HG02642 (cell line): ENCODE data around the gene TLE4.
"Not testable (repeated sequence)": the region's sequence is repeated elsewhere in the genome, so short reads cannot be mapped to it uniquely, and the experiment has no call there.

Source experiments
- ATAC-seq: cut with Tn5 transposase; IDR thresholded peaks from one replicate; pipeline ENCODE4 v1.9.1; 2021; ENCODE audit warnings: mild to moderate bottlenecking; ENCODE audit not compliant: unreplicated experiment, poor library complexity

Gene TLE4

DNA sequence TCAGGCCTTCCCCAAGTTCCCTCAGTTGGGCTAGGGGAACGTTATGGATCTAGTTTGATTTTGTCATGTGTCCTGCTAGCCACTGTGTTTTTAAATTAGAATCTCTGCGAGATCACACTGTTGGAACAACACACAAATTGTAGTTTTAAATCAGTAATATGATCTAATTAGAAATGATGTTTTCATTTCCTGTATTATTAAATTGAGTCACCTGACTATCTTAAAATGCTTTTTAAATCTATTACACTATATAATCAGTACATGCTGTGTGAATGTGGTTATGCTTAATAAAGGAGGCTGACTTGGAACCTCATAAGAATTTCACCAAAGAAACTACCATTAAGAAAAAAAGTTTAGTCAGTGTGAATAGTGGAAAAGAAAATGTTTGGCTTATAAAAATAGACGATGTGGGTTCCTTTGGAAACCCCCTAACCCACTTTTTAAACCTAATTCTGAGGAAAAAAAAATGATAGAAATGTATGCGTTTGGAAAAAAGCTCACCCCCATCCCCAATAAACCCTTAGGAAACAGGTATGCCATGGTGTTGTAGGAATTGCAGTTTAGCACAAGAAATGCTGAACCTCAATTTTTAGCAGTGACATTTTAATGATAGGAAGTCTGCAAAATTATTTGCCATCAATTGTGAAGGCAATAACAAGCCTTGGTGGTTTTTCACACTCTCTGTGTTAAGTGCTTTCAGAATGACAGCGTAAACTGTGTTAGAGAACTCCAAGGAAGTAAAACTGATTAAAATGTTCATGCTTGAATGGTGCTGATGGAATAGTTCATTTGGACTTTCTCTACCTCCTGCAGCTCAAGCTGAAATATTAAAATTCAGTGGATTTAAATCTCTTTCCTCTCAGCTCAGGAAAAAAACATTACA lies 59.0 kb downstream of the TLE4 start:
- ATAC-seq, result peak; percentile 73

DNA sequence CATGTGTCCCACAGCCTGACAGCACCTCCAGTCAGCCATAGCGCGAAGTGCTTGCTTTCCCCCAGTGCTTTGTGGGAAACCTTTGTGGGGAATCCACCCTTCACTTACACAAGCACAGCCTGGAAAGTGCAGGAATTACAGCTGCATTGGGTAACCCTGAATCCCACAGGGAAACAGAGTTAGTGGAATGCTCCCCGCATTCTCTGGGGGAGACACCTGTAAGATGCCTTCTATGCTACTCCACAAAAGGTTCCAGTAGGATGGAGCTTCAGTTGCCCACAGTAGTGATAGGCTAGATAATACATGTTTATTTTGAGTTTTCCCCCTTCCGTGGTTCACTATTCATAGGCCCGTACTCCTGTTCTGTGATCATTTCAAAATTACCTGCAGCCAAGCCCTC lies 60.3 kb downstream of the TLE4 start:
- no peak for ATAC-seq

- ATAC-seq, result no peak
These were observed 60.9 kb downstream of the TLE4 start for GRCh38 chr9:79632705-79633104.

- ATAC-seq, result no peak
These were observed 61.8 kb downstream of the TLE4 start for GRCh38 chr9:79633558-79633957.

DNA sequence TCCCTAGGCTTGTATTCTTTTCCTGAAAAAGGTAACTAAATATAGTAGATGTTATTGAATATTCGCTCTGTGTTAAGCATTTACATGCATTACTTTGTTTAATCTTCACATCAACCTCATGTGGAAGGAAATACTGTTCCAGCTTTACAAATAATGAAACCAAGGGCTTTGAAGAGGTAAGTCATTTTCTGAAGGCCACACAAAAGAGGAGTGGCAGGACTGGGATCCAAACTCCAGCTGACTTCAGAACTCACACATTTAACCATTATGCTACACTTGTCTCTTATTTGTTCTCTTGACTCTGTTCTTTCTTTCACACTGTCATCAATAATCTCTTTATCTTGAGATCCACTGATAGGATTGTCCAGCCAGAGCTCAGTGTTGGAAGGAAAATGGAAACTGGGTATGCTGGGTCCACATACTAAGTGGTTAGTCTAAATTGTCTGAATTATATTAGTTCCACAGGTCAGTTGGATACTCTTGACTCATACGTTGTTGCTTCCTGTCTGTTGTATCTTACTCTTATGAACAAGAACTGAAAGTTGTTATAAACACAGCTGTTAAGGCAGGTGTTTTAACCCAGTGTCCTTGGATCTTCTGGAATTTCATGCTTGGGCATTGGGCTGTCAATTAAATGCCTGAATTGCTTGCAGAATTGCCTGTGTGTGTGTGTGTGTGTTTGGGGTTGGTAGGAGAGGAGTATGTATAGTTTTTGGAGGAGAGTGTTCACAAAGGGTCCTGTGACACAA lies 65.6 kb downstream of the TLE4 start:
- ATAC-seq, result no peak

- ATAC-seq, result no peak
These were observed 67.0 kb downstream of the TLE4 start for GRCh38 chr9:79638806-79639205.

DNA sequence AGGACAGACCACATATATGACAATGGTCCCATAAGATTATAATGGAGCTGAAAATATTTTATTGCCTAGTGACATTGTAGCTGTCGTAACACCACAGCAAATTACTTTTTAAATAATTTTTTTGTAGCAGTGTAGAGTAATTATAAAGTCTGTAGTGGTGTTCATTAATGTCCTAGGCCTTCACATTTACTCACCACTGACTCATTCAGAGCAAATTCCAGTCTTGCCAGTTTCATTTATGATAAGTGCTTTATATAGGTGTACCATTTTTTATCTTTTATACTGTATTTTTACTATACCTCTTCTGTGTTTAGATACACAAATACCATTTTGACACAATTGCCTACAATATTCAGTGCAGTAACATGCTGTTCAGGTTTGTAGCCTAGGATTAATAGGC lies 67.6 kb downstream of the TLE4 start:
- no peak for ATAC-seq

- not testable (repeated sequence) for ATAC-seq
These were observed 68.3 kb downstream of the TLE4 start for GRCh38 chr9:79640067-79640466.

- ATAC-seq, result no peak
These were observed 69.3 kb downstream of the TLE4 start for GRCh38 chr9:79641070-79641469.

- no peak for ATAC-seq
These were observed 70.9 kb downstream of the TLE4 start for GRCh38 chr9:79642671-79643070.

DNA sequence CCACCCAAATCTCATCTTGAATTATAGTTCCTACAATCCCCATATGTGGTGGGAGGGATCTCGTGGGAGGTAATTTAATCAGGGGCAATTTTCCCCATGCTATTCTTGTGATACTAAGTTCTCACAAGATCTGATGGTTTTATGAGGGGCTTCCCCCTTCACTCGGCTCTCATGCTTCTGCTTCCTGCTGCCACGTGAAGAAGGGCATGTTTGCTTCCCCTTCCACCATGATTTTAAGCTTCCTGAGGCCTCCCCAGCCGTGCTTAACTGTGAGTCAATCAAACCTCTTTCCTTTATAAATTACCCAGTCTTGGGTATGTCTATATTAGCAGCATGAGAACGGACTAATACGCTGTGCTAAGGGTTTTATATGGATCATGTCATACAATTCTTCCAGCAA lies 72.3 kb downstream of the TLE4 start:
- ATAC-seq, result no peak

DNA sequence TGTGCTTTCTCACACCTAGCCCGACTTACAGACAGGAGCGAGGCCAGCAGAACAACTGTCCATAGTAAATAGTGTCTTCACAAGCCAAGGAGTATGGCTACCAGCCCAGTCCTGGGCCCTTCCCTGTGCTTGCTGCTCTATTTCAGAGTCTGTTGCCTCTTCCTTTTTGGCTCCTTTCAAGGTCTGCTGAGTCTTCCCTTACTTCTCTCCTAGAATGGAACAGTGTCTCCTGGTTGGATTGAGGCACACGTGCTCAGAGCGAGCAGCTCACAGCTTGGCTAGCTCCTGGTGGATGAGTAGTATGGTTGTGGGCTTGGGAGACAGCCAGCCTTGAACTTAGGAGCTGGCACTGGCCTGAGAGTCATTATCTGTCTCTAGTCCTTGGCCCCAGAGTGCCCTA lies 72.8 kb downstream of the TLE4 start:
- ATAC-seq, result no peak

- ATAC-seq, result no peak
These were observed 73.3 kb downstream of the TLE4 start for GRCh38 chr9:79645110-79645509.

DNA sequence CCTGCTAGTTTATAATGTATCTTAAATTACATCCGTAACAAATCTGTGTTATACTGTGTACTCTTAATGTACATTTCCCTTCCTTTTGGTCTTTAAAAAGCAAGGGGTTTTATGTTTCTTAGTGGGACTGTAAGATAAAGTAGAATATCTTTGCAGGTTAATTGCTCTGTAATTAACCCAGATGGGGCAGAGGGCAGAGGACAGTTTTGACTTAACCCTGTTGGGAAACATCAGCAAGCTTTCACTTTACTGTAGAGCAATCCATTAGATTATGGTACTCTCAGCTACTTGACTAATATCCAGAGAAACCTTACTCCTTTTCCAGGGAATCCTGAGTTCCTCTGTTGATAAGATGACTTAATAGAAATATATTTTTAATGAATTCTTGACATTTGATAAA lies 74.3 kb downstream of the TLE4 start:
- no peak for ATAC-seq

DNA sequence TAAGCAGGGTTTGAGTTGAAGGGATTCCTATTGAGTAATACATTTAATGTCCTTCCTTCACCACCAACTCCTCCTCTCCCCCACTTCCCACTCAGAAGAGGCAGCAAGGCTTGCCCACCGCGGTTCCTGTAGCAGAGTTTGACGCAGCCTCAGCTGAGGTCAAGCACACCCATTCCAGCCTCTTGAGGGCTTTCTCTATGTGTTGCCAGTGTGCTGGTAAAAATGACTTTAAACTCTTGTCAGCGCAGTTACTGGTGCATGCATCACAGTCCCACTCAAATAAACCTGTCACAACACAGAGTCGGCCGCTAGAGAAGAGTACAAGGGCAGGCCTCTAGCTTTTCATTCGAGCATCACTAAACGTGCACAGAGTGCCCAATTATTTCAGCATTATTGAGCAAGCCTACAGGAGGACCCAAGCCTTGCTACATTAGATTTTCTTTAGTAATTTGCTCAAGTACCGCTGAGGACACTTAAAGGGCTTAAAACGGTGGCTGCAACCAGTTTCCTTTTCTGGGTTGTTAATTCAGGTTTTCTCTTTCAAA lies 79.6 kb downstream of the TLE4 start:
- no peak for ATAC-seq

GRCh38 chr9:79652598-79652997 lies 80.8 kb downstream of the TLE4 start:
- no peak for ATAC-seq

DNA sequence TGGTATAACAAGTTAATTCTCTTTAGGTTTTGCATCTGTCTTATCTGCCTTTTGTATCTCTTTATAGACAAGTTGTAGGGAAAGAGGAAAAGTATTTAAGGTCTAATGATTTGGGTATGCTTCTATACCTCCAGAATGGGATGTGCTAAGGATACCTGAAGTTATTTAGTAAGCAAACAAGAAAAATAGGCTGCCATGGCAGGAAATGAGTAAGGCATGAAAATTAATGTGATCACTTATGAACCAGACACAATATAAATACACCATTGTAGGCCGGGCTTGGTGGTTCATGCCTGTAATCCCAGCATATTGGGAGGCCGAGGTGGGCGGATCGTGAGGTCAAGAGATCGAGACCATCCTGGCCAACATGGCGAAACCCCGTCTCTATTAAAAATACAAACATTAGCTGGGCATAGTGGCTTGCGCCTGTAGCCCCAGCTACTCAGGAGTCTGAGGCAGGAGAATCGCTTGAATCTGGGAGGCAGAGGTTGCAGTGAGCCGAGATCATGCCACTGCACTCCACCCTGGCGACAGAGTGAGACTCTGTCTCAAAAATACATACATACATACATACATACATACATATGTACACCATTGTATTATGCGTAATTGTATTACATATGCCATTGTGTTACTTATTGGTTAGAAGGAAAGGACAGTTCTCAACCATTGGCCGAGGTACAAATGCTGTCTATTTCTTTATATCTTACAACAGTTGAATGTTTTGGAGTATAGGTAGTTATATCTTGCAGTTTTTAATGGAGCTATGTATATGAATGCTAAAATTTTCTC lies 83.0 kb downstream of the TLE4 start:
- ATAC-seq, result not testable (repeated sequence)

- no peak for ATAC-seq
These were observed 83.8 kb downstream of the TLE4 start for GRCh38 chr9:79655551-79655950.

DNA sequence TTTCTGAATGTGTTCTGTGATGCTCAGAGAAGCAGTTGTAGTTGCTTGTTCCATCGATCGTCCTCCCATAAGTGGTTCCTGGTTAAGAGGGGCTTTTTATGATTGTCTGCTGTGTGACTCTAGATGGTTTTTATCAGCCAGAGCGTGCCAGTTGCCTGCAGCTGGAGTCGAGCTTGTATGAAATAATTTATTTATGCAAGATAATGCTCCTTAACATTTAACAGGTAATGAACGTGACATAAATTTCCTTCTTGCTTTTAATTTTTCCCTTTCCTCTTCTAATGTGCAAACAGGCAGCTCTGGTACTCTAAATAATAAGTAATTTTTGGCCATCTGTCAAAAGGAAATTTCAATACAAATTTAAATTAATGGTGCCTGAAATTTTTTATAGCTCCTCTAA lies 84.4 kb downstream of the TLE4 start:
- no peak for ATAC-seq

DNA sequence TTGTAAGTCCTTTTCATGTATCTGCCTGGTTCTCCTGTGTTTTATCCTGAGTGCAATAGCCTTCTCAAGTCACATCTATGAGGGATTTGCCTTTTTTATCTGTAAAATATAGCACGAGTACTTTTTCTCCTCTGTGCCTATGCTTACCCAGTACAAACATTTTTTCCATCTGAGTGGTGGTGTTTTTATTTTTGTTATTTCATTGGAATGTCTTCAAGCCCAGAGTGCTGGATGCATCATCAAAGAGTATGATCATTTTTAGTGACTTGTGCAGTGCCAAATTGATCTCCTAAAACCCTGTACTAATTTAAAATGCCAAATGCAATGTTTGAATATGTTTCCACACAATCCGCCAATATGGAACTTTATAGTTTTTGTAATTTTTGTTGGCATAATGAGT lies 86.1 kb downstream of the TLE4 start:
- ATAC-seq, result no peak

GRCh38 chr9:79658926-79659325 lies 87.2 kb downstream of the TLE4 start:
- no peak for ATAC-seq
